ENCODE results near the gene IZUMO4. TPM values are rescaled to one million over a fixed set of nuclear protein-coding genes. Genes with fewer than 3 reads are reported as not detected.

IZUMO4 gene
- total and polyA plus RNA-seq, 10 of the 15 experiments (the other 5 are each of a cell fraction or from before 2014, with no cell fraction given): 0.53 to 27.1 (median 7.5) TPM

GRCh38 chr19:2049741-2050348, 46.9 kb upstream of the IZUMO4 start (continued):
- TF ChIP-seq ESRRA (IDR thresholded peaks at IDR 0.05; ENCODE audit: low read length) (no peak), NR2C1 (IDR thresholded peaks at IDR 0.05) (no peak), IRF5 (IDR thresholded peaks at IDR 0.05; ENCODE audit: borderline replicate concordance) (no peak), EED (IDR thresholded peaks at IDR 0.05; ENCODE audit: low read depth) (peak; percentile 52; the same call in 1 of the 2 replicates), SREBF2 (IDR thresholded peaks at IDR 0.05; ENCODE audit: low read length) (no peak), ATF2 (IDR thresholded peaks at IDR 0.05; ENCODE audit: low read length) (no peak), CREM (IDR thresholded peaks at IDR 0.05; ENCODE audit: low read depth) (peak; percentile 56; the same call in 1 of the 2 replicates), NFXL1 (IDR thresholded peaks at IDR 0.05; ENCODE audit: borderline replicate concordance) (no peak), FOS (IDR thresholded peaks at IDR 0.05; ENCODE audit: borderline replicate concordance, extremely low read depth, insufficient read length) (no peak), SMAD1 (IDR thresholded peaks at IDR 0.05; ENCODE audit: low read depth, partially characterized antibody) (peak; percentile 42), SUPT20H (IDR thresholded peaks at IDR 0.05; ENCODE audit: borderline replicate concordance, control insufficient read depth, low read depth, low read length) (no peak), MEF2B (IDR thresholded peaks at IDR 0.05; ENCODE audit: partially characterized antibody, poor library complexity, severe bottlenecking) (peak; percentile 49), JUND (IDR thresholded peaks at IDR 0.05; ENCODE audit: low read depth, low read length) (no peak), POLR2AphosphoS2 (IDR thresholded peaks at IDR 0.05; ENCODE audit: low read depth, low read length) (peak; percentile 47; the same call in 1 of the 2 replicates), HSF1 (IDR thresholded peaks at IDR 0.05; ENCODE audit: low read depth, low read length) (no peak), NKRF (conservative IDR thresholded peaks at IDR 0.05) (0 out of 2 replicates have a peak, but pooled peaks have one; percentile 21), MEF2A (IDR thresholded peaks at IDR 0.05; ENCODE audit: insufficient read depth, low read depth, low read length) (no peak), TCF3 (IDR thresholded peaks at IDR 0.05; ENCODE audit: borderline replicate concordance, insufficient read depth, low read depth, low read length) (0 out of 2 replicates have a peak, but pooled peaks have one; percentile 13), MYB (IDR thresholded peaks at IDR 0.05; ENCODE audit: borderline replicate concordance, low read depth, low read length) (no peak), KAT2A (conservative IDR thresholded peaks at IDR 0.05; ENCODE audit: control insufficient read depth, low read depth, low read length) (no peak), SUZ12 (IDR thresholded peaks at IDR 0.05; ENCODE audit: unreplicated experiment) (no peak), NR2F1 (conservative IDR thresholded peaks at IDR 0.05) (no peak; the same call in 1 of the 2 replicates), MLLT1 (IDR thresholded peaks at IDR 0.05) (peak; percentile 70; the same call in 1 of the 2 replicates)

Data from GM12878 (cell line).